Adrenal gland (tissue), 12 donors: ENCODE data around the gene HGF. TPM values are rescaled to one million over a fixed set of nuclear protein-coding genes. Genes with fewer than 3 reads are reported as not detected.

ENCODE experiments used
- DNase-seq, 7 donors: peaks; one replicate each; pipeline ENCODE4 v3.0.0-alpha.2; 2019 to 2020
- H3K27ac ChIP-seq, 5 donors: fragments of 200-600 bp; sonication (generic) in 4 of 5; 1 replicate in 3 of 5; 2 replicates in 2 of 5; pipeline versions ENCODE4 v1.5.1 to v1.8.0; 2016 to 2020; ENCODE audit warnings: mild to moderate bottlenecking in 1 of 5
- H3K27me3 ChIP-seq: fragments of 200-600 bp; 2 replicates; pipeline ENCODE4 v1.8.0; 2021
- H3K36me3 ChIP-seq, 2 donors: fragments of 200-600 bp; replicated peaks in 1 of 2; 1 replicate in 1 of 2; 2 replicates in 1 of 2; pipeline versions ENCODE4 v1.5.1 to v1.8.0; 2018 to 2022
- H3K4me1 ChIP-seq, 2 donors: fragments of 200-600 bp; replicated peaks in 1 of 2; 1 replicate in 1 of 2; 2 replicates in 1 of 2; pipeline versions ENCODE4 v1.5.1 to v1.8.0; 2018 to 2021
- H3K4me3 ChIP-seq, 4 donors: fragments of 200-600 bp; sonication (generic) in 3 of 4; one replicate each; pipeline ENCODE4 v1.5.1; 2016 to 2018
- H3K9me3 ChIP-seq, 3 donors: fragments of 200-600 bp; sonication (generic) in 1 of 3; replicated peaks in 1 of 3; 1 replicate in 2 of 3; 2 replicates in 1 of 3; pipeline versions ENCODE4 v1.5.1 to v1.8.0; 2016 to 2021
- CTCF ChIP-seq, 6 experiments: fragments of 450-650 bp in 4 of 6; fragments of 200-600 bp in 2 of 6; sonication (generic) in 1 of 6; IDR thresholded peaks; 1 replicate in 5 of 6; 2 replicates in 1 of 6; pipeline versions ENCODE4 v1.5.1 to v1.8.0; 2016 to 2021; ENCODE audit warnings: antibody characterized with exemption in 6 of 6, mild to moderate bottlenecking in 2 of 6, moderate library complexity in 1 of 6
- POLR2A ChIP-seq, 2 donors: fragments of 450-650 bp; IDR thresholded peaks; one replicate each; pipeline ENCODE4 v1.6.1; 2017; ENCODE audit warnings: antibody characterized with exemption in 2 of 2, mild to moderate bottlenecking in 2 of 2, moderate library complexity in 1 of 2
- WGBS, 4 donors: extraction: QIAGEN DNeasy Blood & Tissue Kit in 2 of 4; methylation state at CpG; one replicate each; pipeline versions ENCODE4 v1.1.5 to v1.1.7; 2013 to 2017; 5-methylcytosine and 5-hydroxymethylcytosine counted together
- intact Hi-C, 2 donors: fragments of 100-400 bp; cut with DNase I; formaldehyde crosslinking; loops; one replicate each; pipeline versions ENCODE4 v1.14.1 to v1.15.0; 2022 to 2023
- polyA plus RNA-seq, 3 donors: library from polyadenylated mRNA; stranded (reverse); fragments of 200-250 nt in 2 of 3; fragments of 350-450 nt in 1 of 3; fragmentation: Illumina TruSeq in 1 of 3; extraction: RNeasy Lipid Tissue Mini Kit (QIAGEN cat#74804) in 1 of 3; gene quantifications; one replicate each; pipeline ENCODE4 v1.2.3, GENCODE V29; 2013 to 2014
- total RNA-seq, 9 donors: library from RNA; depleted of rRNA in 4 of 9; stranded (reverse); fragments of >200 nt in 4 of 9; fragments of 120-200 nt in 1 of 9; fragmentation: NEBNext Ultra II Directional in 1 of 9; extraction: Animal tissue kit (Norgen Biotek cat#: 25700) in 1 of 9; gene quantifications; one replicate each; pipeline versions ENCODE4 v1.1.0 to v1.2.4, GENCODE V29; 2013 to 2023
- donor health status: healthy with polysubstance abuse.
- donor health status: Bipolar disorder and iron deficiency.
- donor health status: DM: yes; HTN: yes; CAD: no.
- donor health status: DM: no; HTN: no; CAD: no.
- donor health status: DM: no; HTN: no; CAD: no.
- donor health status: DM: yes; HTN: yes; CAD: no.

The HGF gene
- total and polyA plus RNA-seq, 12 donors, result 3.7 to 157 (median 71.2) TPM

DNA sequence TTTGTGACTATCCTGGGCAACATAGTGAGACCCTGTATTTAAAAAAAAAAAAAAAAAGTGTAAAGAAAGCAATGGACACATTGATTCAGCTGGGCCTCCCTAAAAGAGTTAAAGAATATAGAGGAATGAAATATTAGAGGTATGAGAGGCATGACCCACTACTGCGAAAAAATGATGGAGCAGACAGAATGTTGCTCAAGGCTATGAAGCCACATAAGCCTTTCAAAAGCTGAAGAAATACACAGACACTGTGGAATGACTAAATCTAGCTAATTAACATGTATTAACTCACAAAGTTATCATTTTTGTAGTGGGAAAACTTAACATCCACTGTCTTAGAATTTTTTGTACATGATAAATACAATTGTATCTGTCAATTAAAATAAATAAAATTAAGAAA lies 107.3 kb downstream of the HGF start:
- WGBS, 4 donors, result 61 to 78% (median 66%) methylated on average over 1 of the region's 1 CpG
- Histone ChIP-seq H3K4me3 (no peak overlapping the region), H3K4me1 (no peaks in the 10 kb centered on the region), H3K27ac (no peak overlapping the region), H3K36me3 (no peaks in the 10 kb centered on the region), H3K27me3 (no peaks in the 10 kb centered on the region), H3K9me3 (no peaks in the 10 kb centered on the region)
- TF ChIP-seq POLR2A (IDR thresholded peaks at IDR 0.05) (no peak), CTCF (IDR thresholded peaks at IDR 0.05) (no peak)
- no peak for DNase-seq
- intact Hi-C loops, result no loop called here

DNA sequence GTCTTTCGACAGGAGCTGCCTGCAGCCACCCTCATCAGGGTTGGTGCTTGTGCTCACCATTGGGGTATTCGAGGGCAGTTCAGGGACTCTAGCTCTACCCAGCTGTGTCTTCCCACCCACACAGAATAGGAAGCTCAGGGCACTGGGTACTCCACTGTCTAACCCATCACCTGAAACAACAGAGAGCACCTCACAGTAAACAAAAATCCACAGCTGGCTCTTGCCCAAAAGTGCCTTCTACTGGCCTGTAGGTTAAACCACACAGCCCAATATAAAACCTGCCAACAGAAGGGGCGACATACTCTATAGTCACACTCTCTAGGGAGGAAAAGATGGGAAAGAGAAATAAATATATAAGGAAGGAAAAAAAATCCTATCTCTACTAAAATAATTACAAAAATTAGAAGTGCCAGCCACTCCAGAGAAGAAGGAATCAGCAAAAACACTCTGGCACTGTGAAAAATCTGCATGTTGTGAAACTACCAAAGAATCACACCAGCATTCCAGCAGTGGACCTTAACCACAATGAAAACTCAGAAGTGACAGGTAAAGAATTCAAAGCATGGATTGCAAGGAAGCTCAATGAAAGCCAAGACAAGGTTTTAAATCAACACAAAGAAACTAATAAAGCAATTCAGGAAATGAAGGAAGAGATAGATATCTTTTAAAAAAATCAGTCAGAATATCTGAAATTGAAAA lies 110.0 kb downstream of the HGF start:
- DNase-seq, result no peak
- 74 to 86% (median 82%) methylated on average over 2 to 3 of the region's 3 CpGs for WGBS, 4 donors

GRCh38 chr7:81657551-81657950 lies 112.3 kb downstream of the HGF start:
- Histone ChIP-seq H3K9me3 (peaks cover 0 to 3% (median 0%) of the 10 kb centered on the region in 3 donors), H3K27me3 (no peaks in the 10 kb centered on the region), H3K27ac (no peak overlapping the region), H3K36me3 (no peaks in the 10 kb centered on the region), H3K4me3 (no peak overlapping the region), H3K4me1 (no peaks in the 10 kb centered on the region)
- TF ChIP-seq POLR2A (IDR thresholded peaks at IDR 0.05) (no peak), CTCF (IDR thresholded peaks at IDR 0.05) (no peak)
- DNase-seq, result no peak
- intact Hi-C loops, result no loop called here

More for the DNA sequence above, 110.0 kb downstream of the HGF start:
- Histone ChIP-seq H3K36me3 (no peaks in the 10 kb centered on the region), H3K27me3 (no peaks in the 10 kb centered on the region), H3K4me1 (no peaks in the 10 kb centered on the region), H3K4me3 (no peak overlapping the region), H3K27ac (no peak overlapping the region), H3K9me3 (no peaks in the 10 kb centered on the region)
- intact Hi-C loops, result no loop called here
- no peak for TF ChIP-seq POLR2A (IDR thresholded peaks at IDR 0.05)
- no peak for TF ChIP-seq CTCF (IDR thresholded peaks at IDR 0.05)

GRCh38 chr7:81655271-81655670 lies 114.6 kb downstream of the HGF start:
- H3K27ac ChIP-seq, result no peak overlapping the region
- no peak overlapping the region for H3K4me3 ChIP-seq
- H3K4me1 ChIP-seq, result no peaks in the 10 kb centered on the region
- H3K27me3 ChIP-seq, result no peaks in the 10 kb centered on the region
- H3K9me3 ChIP-seq, result peaks cover 0 to 10% (median 0%) of the 10 kb centered on the region in 3 donors
- no peaks in the 10 kb centered on the region for H3K36me3 ChIP-seq
- TF ChIP-seq CTCF (IDR thresholded peaks at IDR 0.05), result no peak
- no peak for TF ChIP-seq POLR2A (IDR thresholded peaks at IDR 0.05)
- intact Hi-C loops, result no loop called here
- WGBS, 4 donors, result 57 to 79% (median 67%) methylated on average over 1 of the region's 1 CpG
- DNase-seq, result no peak
